ENCODE data around the gene EPB41. TPM values are rescaled to one million over a fixed set of nuclear protein-coding genes. Genes with fewer than 3 reads are reported as not detected.
"Not testable (repeated sequence)": the region's sequence is repeated elsewhere in the genome, so short reads cannot be mapped to it uniquely, and the experiment has no call there.

Gene EPB41
- total RNA-seq, 3 donors from 2014 or later = 64.3 to 66.3 (median 65.8) TPM

DNA sequence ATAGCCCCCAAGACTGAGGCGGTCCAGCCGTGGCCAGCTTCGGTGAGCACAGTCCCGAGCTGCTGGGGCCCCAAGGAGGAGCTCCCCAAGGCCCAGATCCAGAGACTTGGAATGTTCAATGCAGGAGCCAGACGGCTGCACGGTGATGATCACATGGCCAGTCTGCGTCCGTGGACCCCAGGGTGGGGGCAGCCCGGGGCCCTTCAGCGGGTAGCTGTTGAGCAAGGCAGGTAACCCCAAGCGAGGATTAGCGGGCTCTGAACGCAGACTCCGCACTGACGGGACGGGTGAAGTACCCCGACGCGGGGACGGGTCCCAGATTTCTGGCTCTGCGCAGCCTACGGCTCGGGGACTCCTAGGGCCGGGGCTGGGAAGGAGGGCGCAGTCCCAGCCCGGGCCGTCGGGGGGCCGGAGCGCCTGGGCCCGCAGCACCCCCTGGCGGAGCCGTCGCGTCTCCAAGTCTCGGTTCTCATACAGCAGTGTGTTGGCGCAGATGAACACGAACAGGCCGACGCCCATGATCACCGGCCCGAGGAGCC, 206.6 kb downstream of the EPB41 start:
- ATAC-seq (peak; percentile 67 to 75), DNase-seq (peak; percentile 59)
- Mint-ChIP-seq H3K9me3 (no peaks in the 10 kb centered on the region), H3K4me1 (ENCODE audit: low read depth) (peaks cover 5% of the 10 kb centered on the region), H3K4me3 (no peak overlapping the region), H3K36me3 (ENCODE audit: insufficient read depth) (peaks cover 20% of the 10 kb centered on the region), H3K27me3 (ENCODE audit: low read depth) (peaks cover 21% of the 10 kb centered on the region)

DNA sequence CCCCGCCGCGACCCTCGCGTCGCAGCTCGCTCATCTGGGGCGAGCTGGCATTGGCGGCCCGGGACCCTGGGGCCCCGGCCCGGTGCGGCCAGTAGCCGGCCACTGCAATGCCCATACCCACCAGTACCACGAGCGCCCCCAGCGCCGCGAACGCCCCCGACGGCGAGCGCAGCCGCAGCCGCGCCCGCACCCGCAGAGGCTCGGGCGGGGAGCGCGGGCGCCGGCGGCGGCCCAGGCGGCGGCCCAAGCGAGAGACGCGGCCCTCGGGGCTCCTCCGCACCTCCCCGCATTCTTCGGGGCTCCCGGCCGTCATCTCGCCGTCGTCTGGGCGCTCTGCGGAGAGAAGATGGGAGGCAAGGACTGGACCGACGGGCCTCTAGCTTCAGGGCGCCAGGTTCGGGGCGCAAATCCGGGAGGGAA, 207.2 kb downstream of the EPB41 start:
- DNase-seq (no peak), ATAC-seq (peak; percentile 9)
- peak overlapping the region; percentile 40 for H3K4me3 Mint-ChIP-seq
- peaks cover 5% of the 10 kb centered on the region for H3K4me1 Mint-ChIP-seq (ENCODE audit: low read depth)
- H3K27me3 Mint-ChIP-seq (ENCODE audit: low read depth) = peaks cover 23% of the 10 kb centered on the region
- peaks cover 16% of the 10 kb centered on the region for H3K36me3 Mint-ChIP-seq (ENCODE audit: insufficient read depth)
- no peaks in the 10 kb centered on the region for H3K9me3 Mint-ChIP-seq

DNA sequence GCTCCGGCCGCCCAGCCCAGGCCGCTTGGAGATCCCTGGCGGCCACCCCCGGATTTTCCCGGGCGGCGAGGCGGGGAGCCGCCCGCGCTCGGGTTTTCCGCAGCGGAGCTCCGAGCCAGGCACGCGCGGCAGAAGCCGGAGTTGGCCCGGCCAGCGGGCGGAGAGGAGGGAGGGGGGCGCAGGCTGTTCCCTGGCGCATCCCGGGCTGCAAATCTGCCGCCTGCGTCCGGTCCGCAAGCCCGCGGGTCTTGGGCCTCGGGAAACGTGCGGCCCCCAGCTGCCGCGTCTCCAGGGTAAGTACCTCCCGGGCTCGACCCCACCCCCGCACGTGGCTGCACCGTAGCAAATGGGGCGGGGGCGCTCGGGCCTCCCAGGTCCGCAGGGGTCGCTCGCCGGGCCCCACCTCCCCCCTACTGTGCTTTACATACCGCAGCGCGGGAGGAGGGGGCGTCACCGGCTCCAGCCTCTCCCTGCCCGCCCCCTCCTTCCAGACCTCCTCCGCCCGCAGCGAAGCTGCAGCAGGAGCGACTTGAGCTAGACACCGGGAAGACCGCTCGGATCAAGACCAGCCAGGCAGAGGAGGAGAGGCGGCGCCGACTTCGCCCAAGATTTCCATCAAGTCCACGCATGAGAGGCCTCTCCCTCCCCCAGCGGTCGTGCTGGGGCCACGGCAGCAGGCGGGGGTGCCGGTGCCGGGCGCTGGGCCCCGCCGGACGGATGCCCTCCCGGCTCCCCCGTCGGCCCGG, 207.7 kb downstream of the EPB41 start:
- no peak for DNase-seq

DNA sequence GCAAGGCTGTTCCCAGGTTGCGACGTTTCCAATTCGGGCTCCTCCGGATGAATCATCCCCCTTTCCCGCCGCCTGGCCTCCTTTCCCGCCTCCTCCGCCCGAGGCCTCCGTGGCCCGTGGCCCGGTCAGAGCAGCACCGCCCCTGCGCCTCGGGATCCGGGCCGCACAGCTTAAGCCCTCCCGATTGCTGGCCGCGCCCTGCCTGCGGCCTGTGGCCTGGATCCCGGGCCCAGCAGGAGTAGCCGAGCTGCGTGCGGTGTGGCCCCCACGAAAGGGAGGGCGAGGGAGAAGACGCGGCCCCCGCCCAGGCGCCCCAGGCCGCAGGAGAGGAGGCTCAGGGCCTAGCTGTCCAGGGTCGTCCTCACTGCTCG, 208.3 kb downstream of the EPB41 start:
- Mint-ChIP-seq H3K36me3 (ENCODE audit: insufficient read depth) (peaks cover 9% of the 10 kb centered on the region), H3K4me3 (peak overlapping the region; percentile 76), H3K9me3 (no peaks in the 10 kb centered on the region), H3K27me3 (ENCODE audit: low read depth) (peaks cover 23% of the 10 kb centered on the region), H3K4me1 (ENCODE audit: low read depth) (peaks cover 5% of the 10 kb centered on the region)
- DNase-seq = no peak
- ATAC-seq = no peak

More for the DNA sequence above, 207.7 kb downstream of the EPB41 start:
- Mint-ChIP-seq H3K9me3 (no peaks in the 10 kb centered on the region), H3K27me3 (ENCODE audit: low read depth) (peaks cover 23% of the 10 kb centered on the region), H3K4me1 (ENCODE audit: low read depth) (peaks cover 5% of the 10 kb centered on the region), H3K36me3 (ENCODE audit: insufficient read depth) (peaks cover 14% of the 10 kb centered on the region), H3K4me3 (peak overlapping the region; percentile 54)
- ATAC-seq = no peak

DNA sequence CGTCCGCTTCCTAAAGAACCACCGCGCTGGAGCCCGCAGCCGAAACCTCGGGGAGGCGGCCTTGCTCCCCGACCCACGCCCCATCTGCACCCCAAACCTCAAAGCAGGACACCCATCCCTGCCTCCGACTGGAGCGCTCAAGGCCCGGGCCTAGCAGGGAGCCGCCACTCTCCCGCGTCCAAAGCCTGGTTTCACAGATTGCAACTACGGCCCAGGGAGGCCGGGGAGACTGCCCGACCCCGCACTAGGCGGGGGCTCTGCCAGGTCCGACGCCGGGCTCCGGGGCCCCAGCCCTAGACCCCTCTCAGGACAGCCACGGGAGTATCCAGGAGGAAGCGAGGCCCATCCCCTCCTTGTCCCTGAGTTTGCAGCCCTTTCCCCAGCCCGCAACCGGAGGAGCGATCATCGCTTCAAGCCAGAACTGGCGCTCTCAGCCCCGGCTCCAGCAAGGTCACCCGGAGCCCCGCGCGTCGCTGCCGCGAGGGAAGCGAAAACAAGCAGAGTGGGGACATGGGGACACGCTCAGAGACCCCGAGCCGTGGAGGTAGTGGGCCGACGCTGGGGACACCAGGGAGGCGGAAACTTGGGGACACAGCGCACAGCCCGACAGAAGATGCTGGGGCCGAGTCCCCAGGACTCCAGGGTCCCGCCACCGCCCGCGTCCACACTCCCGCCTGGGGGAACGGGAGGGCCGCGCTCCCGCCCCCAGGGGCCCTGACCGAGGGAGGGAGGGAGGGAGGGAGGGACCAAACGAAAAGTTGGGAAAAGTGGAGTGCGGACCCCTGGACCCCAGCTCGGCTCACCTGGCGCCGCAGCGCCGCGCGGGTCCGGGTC, 208.9 kb downstream of the EPB41 start:
- H3K36me3 Mint-ChIP-seq (ENCODE audit: insufficient read depth) = peaks cover 7% of the 10 kb centered on the region
- DNase-seq (no peak), ATAC-seq (peak in 1 of 2 donors; percentile 2)
- peaks cover 23% of the 10 kb centered on the region for H3K27me3 Mint-ChIP-seq (ENCODE audit: low read depth)
- H3K4me1 Mint-ChIP-seq (ENCODE audit: low read depth) = peaks cover 5% of the 10 kb centered on the region
- H3K4me3 Mint-ChIP-seq = peak overlapping the region; percentile 76
- H3K9me3 Mint-ChIP-seq = no peaks in the 10 kb centered on the region

DNA sequence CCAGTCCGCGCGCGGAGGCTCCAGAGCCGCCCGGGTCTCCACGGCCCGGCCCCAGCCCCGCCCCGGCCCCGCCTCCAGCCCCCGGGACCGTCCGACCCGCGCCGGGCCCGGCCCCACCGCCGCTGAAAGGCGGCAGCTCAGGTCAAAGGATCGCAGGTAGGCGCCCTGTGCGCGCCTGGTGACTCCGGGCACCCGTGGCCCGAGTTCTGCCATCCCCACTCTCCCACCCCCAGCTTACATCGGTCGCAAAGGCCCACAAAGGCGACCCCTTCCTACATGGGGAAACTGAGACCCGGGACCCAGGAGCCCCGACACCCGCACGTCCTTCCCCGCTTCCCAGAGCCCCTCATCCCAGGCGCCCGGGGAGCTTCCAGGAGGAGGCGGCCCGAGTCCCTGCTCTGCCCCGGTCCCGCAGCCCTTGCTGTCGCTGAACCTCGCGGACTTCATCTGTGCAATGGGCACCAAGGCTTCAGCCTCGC, 209.6 kb downstream of the EPB41 start, which contains the start of gene TMEM200B:
Gene TMEM200B (minus strand): TSS at position 17 of the 479 bp plus-strand sequence. CDS start 2,075 bp downstream, outside the sequence.
- no peak for DNase-seq
- peaks cover 2% of the 10 kb centered on the region for H3K36me3 Mint-ChIP-seq (ENCODE audit: insufficient read depth)
- peak; percentile 13 to 14 for ATAC-seq
- H3K9me3 Mint-ChIP-seq = no peaks in the 10 kb centered on the region
- H3K4me3 Mint-ChIP-seq = peak within 1 kb of the TSS; percentile 78
- H3K4me1 Mint-ChIP-seq (ENCODE audit: low read depth) = peaks cover 5% of the 10 kb centered on the region
- peaks cover 23% of the 10 kb centered on the region for H3K27me3 Mint-ChIP-seq (ENCODE audit: low read depth)

DNA sequence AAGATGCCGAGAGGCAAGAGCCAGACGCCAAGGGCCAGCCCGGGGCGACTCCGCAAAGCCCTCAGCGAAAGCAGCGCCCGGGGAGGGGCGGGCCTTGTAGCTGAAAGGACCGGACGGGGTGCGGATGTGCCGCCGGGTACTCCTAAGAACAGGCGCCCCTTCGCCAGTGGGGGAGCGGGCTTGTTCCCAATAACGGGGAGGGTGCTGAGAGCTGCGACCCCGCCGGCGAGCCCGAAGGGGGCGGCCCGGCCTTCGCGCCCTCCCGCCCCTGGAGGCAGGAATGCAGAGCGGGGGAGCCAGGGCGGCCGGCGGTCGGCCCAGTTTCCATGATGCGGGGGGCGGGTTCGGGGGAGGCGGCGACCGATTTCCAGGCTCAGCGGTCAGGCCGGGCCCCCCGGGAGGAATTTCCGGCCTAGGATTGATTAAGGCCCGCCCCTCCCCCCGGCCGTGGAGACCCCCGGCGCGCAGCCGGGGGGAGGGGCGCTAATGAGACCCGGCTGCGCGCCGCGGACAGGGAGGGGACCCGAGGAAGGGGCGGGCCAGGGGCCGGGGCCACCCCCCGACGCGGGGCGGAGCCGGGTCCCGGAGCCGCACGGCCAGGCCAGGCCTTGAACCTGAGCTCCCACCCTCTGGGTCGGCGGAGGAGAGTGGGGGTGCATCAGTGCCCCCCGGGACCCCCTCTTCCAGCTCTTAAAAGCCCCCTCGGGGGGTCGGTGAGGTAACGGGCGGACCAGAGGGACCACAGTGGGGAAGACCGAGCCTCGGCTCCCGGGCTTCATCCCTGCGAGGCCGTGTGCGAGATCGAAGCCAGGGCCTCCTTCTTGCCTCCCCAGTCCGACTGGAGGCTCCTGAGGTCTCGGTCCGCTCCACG, 210.2 kb downstream of the EPB41 start:
- peaks cover 5% of the 10 kb centered on the region for H3K4me1 Mint-ChIP-seq (ENCODE audit: low read depth)
- H3K36me3 Mint-ChIP-seq (ENCODE audit: insufficient read depth) = peaks cover 2% of the 10 kb centered on the region
- ATAC-seq = peak; percentile 61 to 68
- peak overlapping the region; percentile 79 for H3K4me3 Mint-ChIP-seq
- peak; percentile 40 for DNase-seq
- no peaks in the 10 kb centered on the region for H3K9me3 Mint-ChIP-seq
- peaks cover 23% of the 10 kb centered on the region for H3K27me3 Mint-ChIP-seq (ENCODE audit: low read depth)

DNA sequence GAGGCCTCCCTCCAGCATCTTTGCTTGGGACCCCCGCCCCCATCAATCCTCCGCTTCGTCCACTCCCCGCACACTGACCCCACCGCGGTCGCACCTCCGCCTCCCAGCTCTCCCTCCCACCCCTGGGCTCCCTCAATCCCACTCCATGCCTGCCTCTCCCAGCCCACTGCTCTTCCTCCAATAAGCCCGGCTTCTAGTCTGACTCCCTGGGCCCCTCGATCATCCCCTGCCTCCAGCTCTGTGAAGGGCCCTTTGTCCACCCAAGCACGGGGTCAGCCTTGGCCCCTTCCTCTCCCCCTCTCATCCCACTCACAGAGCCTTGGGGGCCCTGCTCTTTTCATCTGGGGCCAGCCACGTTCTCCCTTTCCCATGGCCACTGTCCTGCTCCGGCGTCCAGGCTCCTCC, 210.9 kb downstream of the EPB41 start:
- H3K27me3 Mint-ChIP-seq (ENCODE audit: low read depth) = peaks cover 23% of the 10 kb centered on the region
- DNase-seq (no peak), ATAC-seq (no peak)
- H3K9me3 Mint-ChIP-seq = no peaks in the 10 kb centered on the region
- peak overlapping the region; percentile 79 for H3K4me3 Mint-ChIP-seq
- H3K36me3 Mint-ChIP-seq (ENCODE audit: insufficient read depth) = no peaks in the 10 kb centered on the region
- peaks cover 5% of the 10 kb centered on the region for H3K4me1 Mint-ChIP-seq (ENCODE audit: low read depth)

DNA sequence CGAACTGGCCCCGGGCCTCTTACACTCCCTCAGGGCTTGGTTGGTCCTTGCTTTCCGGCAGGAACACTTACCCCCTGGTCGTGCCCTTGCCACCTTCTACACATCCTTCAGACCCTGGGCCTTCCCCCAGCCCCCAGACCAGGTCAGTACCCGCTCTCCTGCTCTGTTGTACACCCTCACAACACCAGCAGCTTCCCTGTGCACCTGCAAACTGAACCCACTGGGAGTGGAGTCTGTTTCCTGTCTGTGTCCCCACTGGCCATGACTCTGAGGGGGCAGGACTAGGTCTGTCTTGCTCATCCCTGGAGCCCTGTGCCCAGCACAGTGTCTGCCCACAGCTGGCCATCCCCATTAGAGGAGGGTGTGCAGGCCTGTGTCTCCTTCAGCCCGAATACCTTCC, 211.4 kb downstream of the EPB41 start:
- DNase-seq (no peak), ATAC-seq (no peak)
- H3K4me3 Mint-ChIP-seq = peak overlapping the region; percentile 79
- H3K27me3 Mint-ChIP-seq (ENCODE audit: low read depth) = peaks cover 19% of the 10 kb centered on the region
- H3K36me3 Mint-ChIP-seq (ENCODE audit: insufficient read depth) = no peaks in the 10 kb centered on the region
- peaks cover 5% of the 10 kb centered on the region for H3K4me1 Mint-ChIP-seq (ENCODE audit: low read depth)
- H3K9me3 Mint-ChIP-seq = no peaks in the 10 kb centered on the region

DNA sequence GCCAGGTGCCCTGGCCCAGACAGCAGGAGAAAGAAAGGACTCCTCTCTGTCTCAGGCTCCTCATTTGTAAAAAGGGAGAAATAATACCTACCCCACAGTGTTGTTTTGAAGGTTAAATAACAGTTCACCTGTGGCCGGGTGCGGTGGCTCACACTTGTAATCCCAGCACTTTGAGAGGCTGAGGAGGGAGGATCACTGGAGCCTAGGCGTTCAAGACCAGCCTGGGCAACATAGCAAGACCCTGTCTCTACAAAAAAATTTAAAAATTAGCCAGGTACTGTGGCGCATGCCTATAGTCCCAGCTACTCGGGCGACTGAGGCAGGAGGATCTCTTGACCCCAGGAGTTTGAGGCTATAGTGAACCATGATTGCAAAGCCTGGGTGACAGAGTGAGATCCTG, 211.8 kb downstream of the EPB41 start:
- Mint-ChIP-seq H3K4me1 (ENCODE audit: low read depth) (peaks cover 5% of the 10 kb centered on the region), H3K4me3 (peak overlapping the region; percentile 79), H3K36me3 (ENCODE audit: insufficient read depth) (no peaks in the 10 kb centered on the region), H3K27me3 (ENCODE audit: low read depth) (peaks cover 17% of the 10 kb centered on the region), H3K9me3 (no peaks in the 10 kb centered on the region)
- no peak for DNase-seq
- no peak for ATAC-seq

DNA sequence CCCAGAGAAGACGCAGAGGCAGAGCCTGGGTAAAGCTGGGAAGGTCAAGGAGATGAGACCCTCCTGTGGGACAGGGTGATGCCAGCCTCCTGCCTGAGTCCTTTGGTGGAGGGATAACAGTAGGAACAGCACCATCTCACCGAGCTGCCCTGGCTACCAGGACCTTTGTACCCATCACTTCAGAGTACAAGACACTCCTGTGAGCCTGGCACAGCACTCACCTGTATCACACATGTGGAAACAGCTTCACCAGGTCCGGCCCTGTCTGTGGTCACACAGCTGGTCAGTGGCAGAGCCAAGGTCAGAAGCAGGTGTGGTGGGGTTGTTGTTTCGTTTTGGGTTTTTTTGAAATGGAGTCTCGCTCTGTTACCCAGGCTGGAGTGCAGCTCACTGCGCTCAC, 214.4 kb downstream of the EPB41 start:
- Mint-ChIP-seq H3K4me3 (no peak overlapping the region), H3K27me3 (ENCODE audit: low read depth) (peaks cover 18% of the 10 kb centered on the region), H3K9me3 (no peaks in the 10 kb centered on the region)

DNA sequence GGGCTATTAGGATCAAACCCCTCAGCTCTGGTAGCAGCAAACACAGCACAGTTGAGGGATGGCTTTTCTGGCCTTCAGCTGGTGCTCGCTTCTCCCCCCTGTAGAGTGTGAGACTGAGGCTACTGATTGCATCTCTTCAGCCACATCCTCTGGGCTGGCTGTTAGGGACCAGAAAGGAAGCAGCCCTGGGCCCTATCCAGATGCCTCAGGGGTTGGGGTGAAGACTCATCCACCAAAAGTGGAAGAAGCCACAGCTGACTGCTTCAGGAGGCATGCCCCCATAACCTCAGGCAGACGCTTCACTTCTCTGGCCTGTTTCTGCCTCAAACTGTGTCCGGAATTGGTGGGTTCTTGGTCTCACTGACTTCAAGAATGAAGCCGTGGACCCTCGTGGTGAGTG, 215.5 kb downstream of the EPB41 start:
- Mint-ChIP-seq H3K36me3 (ENCODE audit: insufficient read depth) (no peaks in the 10 kb centered on the region), H3K4me1 (ENCODE audit: low read depth) (peaks cover 2% of the 10 kb centered on the region), H3K9me3 (no peaks in the 10 kb centered on the region), H3K4me3 (no peak overlapping the region), H3K27me3 (ENCODE audit: low read depth) (peaks cover 21% of the 10 kb centered on the region)
- no peak for ATAC-seq
- DNase-seq = no peak

More for the DNA sequence above, 214.4 kb downstream of the EPB41 start:
- H3K4me1 Mint-ChIP-seq (ENCODE audit: low read depth) = peaks cover 2% of the 10 kb centered on the region
- H3K36me3 Mint-ChIP-seq (ENCODE audit: insufficient read depth) = no peaks in the 10 kb centered on the region
- no peak for ATAC-seq
- no peak for DNase-seq

DNA sequence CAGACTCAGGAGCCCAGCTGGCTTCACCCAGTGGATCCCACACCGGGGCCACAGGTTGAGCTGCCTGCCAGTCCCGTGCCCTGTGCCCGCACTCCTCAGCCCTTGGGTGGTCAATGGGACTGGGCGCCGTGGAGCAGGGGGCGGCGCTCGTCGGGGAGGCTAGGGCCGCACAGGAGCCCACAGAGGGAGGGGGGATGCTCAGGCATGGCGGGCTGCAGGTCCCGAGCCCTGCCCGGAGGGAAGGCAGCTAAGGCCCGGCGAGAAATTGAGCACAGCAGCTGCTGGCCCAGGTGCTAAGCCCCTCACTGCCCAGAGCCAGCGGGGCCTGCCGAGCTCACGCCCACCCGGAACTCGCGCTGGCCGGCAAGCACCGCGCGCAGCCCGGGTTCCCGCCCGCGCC, 216.7 kb downstream of the EPB41 start:
- H3K4me3 Mint-ChIP-seq; H3K9me3 Mint-ChIP-seq; H3K36me3 Mint-ChIP-seq (ENCODE audit: insufficient read depth); ATAC-seq; H3K4me1 Mint-ChIP-seq (ENCODE audit: low read depth); DNase-seq: not testable (repeated sequence)
- peaks cover 14% of the 10 kb centered on the region for H3K27me3 Mint-ChIP-seq (ENCODE audit: low read depth)

Measured in activated T-cell treated with anti-CD3 and anti-CD28 coated beads, Interleukin-2, amount 50 U/mL, for 4 hours (primary cell).